HepG2 (cell line): ENCODE data around the gene CEP76. TPM values are rescaled to one million over a fixed set of nuclear protein-coding genes. Genes with fewer than 3 reads are reported as not detected.

Experiments
- ATAC-seq: fragments of 200-7000 bp; cut with Tn5 transposase; 3 replicates; pipeline ENCODE4 v1.9.1; 2020; ENCODE audit warnings: mild to moderate bottlenecking, moderate library complexity
- BruUV-seq: library from RNA; stranded (reverse); fragments of 400-500 nt; replicated peaks from 2 replicates; lab custom pipeline; 2021; lab: Mats Ljungman, UMichigan
- CTCF ChIA-PET: fragments of 300-600 bp; formaldehyde crosslinking; extraction: SDS; loops from one replicate; lab custom pipeline; 2021; ENCODE audit warnings: low total read pairs, inconsistent platforms, low intra/inter-chr PET ratio; lab: Yijun Ruan, JAX
- POLR2A ChIA-PET: fragments of 350-600 bp; sonication (Branson Sonifier 250); formaldehyde crosslinking; loops from one replicate; lab custom pipeline; 2020; ENCODE audit warnings: antibody characterized with exemption, inconsistent platforms; lab: Yijun Ruan, JAX
- DNase-seq: peaks from one replicate; pipeline ENCODE4 v3.0.0-alpha.2; 2015; ENCODE audit warnings: low spot score
- FAIRE-seq: peaks from 3 replicates; lab custom pipeline; 2011; peaks lifted over from hg19 to GRCh38; lab: Jason Lieb, UNC
- H2AFZ ChIP-seq: one replicate; pipeline ENCODE4 v1.6.1; 2011; ENCODE audit warnings: low read length, inconsistent platforms
- H3K27ac ChIP-seq: fragments of 300-600 bp; 3 replicates; pipeline ENCODE4 v1.8.0; 2011; ENCODE audit warnings: mixed run types, mild to moderate bottlenecking, mixed read lengths, low read length, inconsistent platforms; ENCODE audit not compliant: insufficient read depth; ENCODE audit errors: extremely low read length
- H3K27me3 ChIP-seq, 2 experiments: fragments of 200-600 bp in 1 of 2; 2 replicates in 1 of 2; 3 replicates in 1 of 2; pipeline versions ENCODE4 v1.6.0 to v1.8.0; 2011; ENCODE audit warnings: low read length in 2 of 2, mild to moderate bottlenecking in 2 of 2, moderate library complexity in 2 of 2, inconsistent platforms in 1 of 2; ENCODE audit not compliant: insufficient read depth in 2 of 2, control insufficient read depth in 1 of 2
- H3K36me3 ChIP-seq, 2 experiments: fragments of 200-600 bp in 1 of 2; replicated peaks in 1 of 2; 2 replicates in 1 of 2; 3 replicates in 1 of 2; pipeline versions ENCODE4 v1.5.1 to v1.8.0; 2011; ENCODE audit warnings: low read length in 2 of 2, inconsistent platforms in 1 of 2; ENCODE audit not compliant: insufficient read depth in 2 of 2, control insufficient read depth in 1 of 2
- H3K4me1 ChIP-seq: 2 replicates; pipeline ENCODE4 v1.5.1; 2012; ENCODE audit warnings: low read length, inconsistent platforms; ENCODE audit not compliant: insufficient read depth
- H3K4me2 ChIP-seq: 2 replicates; pipeline ENCODE4 v1.6.0; 2011; ENCODE audit warnings: low read depth, low read length, inconsistent platforms
- H3K4me3 ChIP-seq, 3 experiments: fragments of 200-600 bp in 1 of 3; sonication (generic), shearing (Covaris generic) in 1 of 3; replicated peaks in 1 of 3; 2 replicates each; pipeline ENCODE4 v1.5.1; 2011 to 2016; ENCODE audit warnings: low read length in 3 of 3, inconsistent platforms in 2 of 3, low read depth in 2 of 3, mild to moderate bottlenecking in 2 of 3, control low read depth in 1 of 3, mixed read lengths in 1 of 3; ENCODE audit not compliant: insufficient read depth in 1 of 3
- H3K79me2 ChIP-seq: one replicate; pipeline ENCODE4 v1.6.1; 2011; ENCODE audit warnings: low read length, inconsistent platforms; ENCODE audit not compliant: insufficient read depth
- H3K9ac ChIP-seq: 2 replicates; pipeline ENCODE4 v1.6.0; 2011; ENCODE audit warnings: mild to moderate bottlenecking, low read depth, low read length, inconsistent platforms; ENCODE audit not compliant: insufficient read depth
- H3K9me3 ChIP-seq: 2 replicates; pipeline ENCODE4 v1.5.1; 2012; ENCODE audit warnings: mild to moderate bottlenecking, low read length
- H4K20me1 ChIP-seq: 2 replicates; pipeline ENCODE4 v1.6.0; 2011; ENCODE audit warnings: inconsistent platforms, mild to moderate bottlenecking, low read length, moderate library complexity; ENCODE audit not compliant: insufficient read depth
- AHR ChIP-seq: IDR thresholded peaks from 2 replicates; pipeline ENCODE4 v1.6.1; 2018; ENCODE audit warnings: missing genetic modification reagents, missing compliant biosample characterization
- ATF1 ChIP-seq: IDR thresholded peaks from 2 replicates; pipeline ENCODE4 v1.6.1; 2016; ENCODE audit warnings: mild to moderate bottlenecking, control low read depth
- HNF4G ChIP-seq, 2 experiments: sonication (generic) in 1 of 2; formaldehyde crosslinking in 1 of 2; IDR thresholded peaks; 2 replicates each; pipeline versions ENCODE4 v1.4.0 to v1.6.1; 2011 to 2020; ENCODE audit warnings: borderline replicate concordance in 2 of 2, low read depth in 2 of 2, mild to moderate bottlenecking in 2 of 2, low read length in 1 of 2, missing genetic modification reagents in 1 of 2, moderate library complexity in 1 of 2
- IRF2 ChIP-seq: IDR thresholded peaks from 2 replicates; pipeline ENCODE4 v1.6.1; 2018; ENCODE audit warnings: missing genetic modification reagents, missing compliant biosample characterization
- JARID2 ChIP-seq: sonication (generic); formaldehyde crosslinking; IDR thresholded peaks from 2 replicates; pipeline ENCODE4 v1.8.1; 2023; ENCODE audit warnings: missing genetic modification reagents, inconsistent platforms; ENCODE audit not compliant: insufficient replicate concordance
- MBNL3 ChIP-seq: fragments of 250-450 bp; sonication (Bioruptor Pico); conservative IDR thresholded peaks from 2 replicates; pipeline ENCODE4 v1.8.0; 2022; ENCODE audit warnings: mild to moderate bottlenecking, inconsistent platforms
- MIER3 ChIP-seq: IDR thresholded peaks from 2 replicates; pipeline ENCODE4 v1.6.1; 2016; ENCODE audit warnings: missing compliant biosample characterization, borderline replicate concordance
- MTERF4 ChIP-seq: sonication (generic); formaldehyde crosslinking; IDR thresholded peaks from 2 replicates; pipeline ENCODE4 v1.8.0; 2023; ENCODE audit warnings: mild to moderate bottlenecking, missing genetic modification reagents
- RARG ChIP-seq: sonication (generic); formaldehyde crosslinking; IDR thresholded peaks from 2 replicates; pipeline ENCODE4 v1.4.0; 2020; ENCODE audit warnings: low read depth, mild to moderate bottlenecking, missing genetic modification reagents
- RBFOX2 ChIP-seq: fragments of 200-400 bp; formaldehyde crosslinking; IDR thresholded peaks from 2 replicates; pipeline ENCODE4 v1.6.1; 2017; ENCODE audit warnings: low read depth, mild to moderate bottlenecking, low read length
- RFX3 ChIP-seq: IDR thresholded peaks from 2 replicates; pipeline ENCODE4 v1.6.1; 2016; ENCODE audit warnings: missing biosample characterization, missing genetic modification reagents
- TEF ChIP-seq: sonication (generic); formaldehyde crosslinking; IDR thresholded peaks from 2 replicates; pipeline ENCODE4 v1.5.0; 2020; ENCODE audit warnings: missing genetic modification reagents
- WIZ ChIP-seq: sonication (generic); formaldehyde crosslinking; IDR thresholded peaks from 2 replicates; pipeline ENCODE4 v1.5.1; 2020; ENCODE audit warnings: mild to moderate bottlenecking, missing genetic modification reagents
- ZNF574 ChIP-seq: sonication (generic); formaldehyde crosslinking; IDR thresholded peaks from 2 replicates; pipeline ENCODE4 v1.4.0; 2020; ENCODE audit warnings: missing genetic modification reagents
- ZNF577 ChIP-seq: sonication (generic); formaldehyde crosslinking; IDR thresholded peaks from 2 replicates; pipeline ENCODE4 v1.4.0; 2020; ENCODE audit warnings: mild to moderate bottlenecking, low read depth, missing genetic modification reagents, borderline replicate concordance
- ZNF615 ChIP-seq: sonication (generic); formaldehyde crosslinking; IDR thresholded peaks from 2 replicates; pipeline ENCODE4 v1.5.0; 2020; ENCODE audit warnings: mild to moderate bottlenecking, missing genetic modification reagents, borderline replicate concordance
- ZNF713 ChIP-seq: sonication (generic); formaldehyde crosslinking; IDR thresholded peaks from 2 replicates; pipeline ENCODE4 v1.4.0; 2020; ENCODE audit warnings: mild to moderate bottlenecking, missing genetic modification reagents
- ZNF879 ChIP-seq: sonication (generic); formaldehyde crosslinking; IDR thresholded peaks from 2 replicates; pipeline ENCODE4 v1.8.1; 2023; ENCODE audit warnings: missing genetic modification reagents
- ZSCAN9 ChIP-seq: IDR thresholded peaks from 2 replicates; pipeline ENCODE4 v1.6.1; 2016; ENCODE audit warnings: borderline replicate concordance
- ZUFSP ChIP-seq: sonication (generic); formaldehyde crosslinking; IDR thresholded peaks from 2 replicates; pipeline ENCODE4 v1.9.0; 2021; ENCODE audit warnings: missing genetic modification reagents, mild to moderate bottlenecking, borderline replicate concordance
- WGBS: methylation state at CpG from one replicate; pipeline ENCODE4 v1.1.6; 2017; ENCODE audit warnings: low lambda C conversion rate; 5-methylcytosine and 5-hydroxymethylcytosine counted together
- in situ Hi-C: cut with HindIII; loops from 2 replicates; pipeline ENCODE4 v1.10.0; 2017; ENCODE audit warnings: low pct_unique_long_range_greater_than_20kb; ENCODE audit not compliant: extremely low pct_ligation_motif_present
- intact Hi-C: fragments of 100-400 bp; cut with micrococcal nuclease; formaldehyde crosslinking; loops from one replicate; pipeline ENCODE4 v1.10.0; 2022; ENCODE audit not compliant: unreplicated experiment
- polyA plus RNA-seq, 8 experiments: library from polyadenylated mRNA; depleted of rRNA in 3 of 8; stranded (reverse) in 7 of 8; unstranded in 1 of 8; fragments of >200 nt; fragmentation: Illumina TruSeq in 4 of 8; extraction: Trizol in 4 of 8; gene quantifications; 2 replicates each; pipeline versions ENCODE4 v1.2.1 to v1.2.3, GENCODE V29; 2011 to 2016; ENCODE audit warnings: low read depth in 4 of 8, missing spikeins in 1 of 8, mixed read lengths in 1 of 8; ENCODE audit not compliant: insufficient read depth in 1 of 8
- total RNA-seq, 5 experiments: library from RNA; depleted of rRNA; stranded (reverse); fragments of >200 nt; fragmentation: Illumina TruSeq; extraction: Trizol; gene quantifications; 2 replicates each; pipeline ENCODE4 v1.2.3, GENCODE V29; 2016; ENCODE audit warnings: low read depth in 1 of 5

CEP76 gene
- total and polyA plus RNA-seq, 2 of the 13 experiments (the other 11 are each of a cell fraction or from before 2014, with no cell fraction given): 13.9 to 15.1 TPM

GRCh38 chr18:12751891-12752290 lies 49.4 kb upstream of the CEP76 start:
- Histone ChIP-seq H3K4me2 (no peak overlapping the region), H3K79me2 (no peaks in the 10 kb centered on the region), H4K20me1 (no peaks in the 10 kb centered on the region), H3K27ac (no peak overlapping the region), H2AFZ (no peak overlapping the region), H3K4me1 (peaks cover 14% of the 10 kb centered on the region), H3K36me3 (no peaks in the 10 kb centered on the region), H3K4me3 (no peak overlapping the region), H3K9ac (no peak overlapping the region), H3K27me3 (no peaks in the 10 kb centered on the region), H3K9me3 (no peaks in the 10 kb centered on the region)
- WGBS: 17% methylated on average over 1 of the region's 4 CpGs
- CTCF ChIA-PET: no interaction called here
- in situ Hi-C loops (no loop called here), intact Hi-C loops (no loop called here)
- DNase-seq (no peak), ATAC-seq (no peak), FAIRE-seq (no peak)
- TF ChIP-seq ZUFSP (no peak), RBFOX2 (no peak), ZNF713 (CRISPR knock-in tag) (no peak), MTERF4 (CRISPR knock-in tag) (no peak), ZNF615 (CRISPR knock-in tag) (no peak), WIZ (CRISPR knock-in tag) (no peak), ZNF574 (CRISPR knock-in tag) (no peak), ATF1 (CRISPR knock-in tag) (no peak), ZNF577 (CRISPR knock-in tag) (no peak), JARID2 (CRISPR knock-in tag) (no peak), RFX3 (CRISPR knock-in tag) (no peak), TEF (no peak), AHR (CRISPR knock-in tag) (no peak), ZSCAN9 (no peak), HNF4G (IDR thresholded peaks at IDR 0.05; ENCODE audit: borderline replicate concordance, low read depth, low read length) (no peak), HNF4G (CRISPR knock-in tag; IDR thresholded peaks at IDR 0.05; ENCODE audit: borderline replicate concordance, low read depth) (no peak), IRF2 (CRISPR knock-in tag) (no peak), ZNF879 (CRISPR knock-in tag) (no peak), MIER3 (CRISPR knock-in tag) (no peak), MBNL3 (CRISPR knock-in tag) (no peak), RARG (CRISPR knock-in tag) (no peak)
- POLR2A ChIA-PET: interaction anchor here (2.6 kb wide), 1 partner anchor 21 kb away, joined by 13 read pairs; no protein-coding TSS in a partner anchor
- no TSS peak for BruUV-seq
